HepG2 (cell line): ENCODE results near the gene AJM1. TPM values are rescaled to one million over a fixed set of nuclear protein-coding genes. Genes with fewer than 3 reads are reported as not detected.

Source experiments
- GLI4 ChIP-seq: sonication (generic); formaldehyde crosslinking; IDR thresholded peaks from 2 replicates; pipeline ENCODE4 v1.5.1; 2020; ENCODE audit warnings: missing genetic modification reagents, mild to moderate bottlenecking, moderate library complexity, borderline replicate concordance
- HES4 ChIP-seq: sonication (generic); formaldehyde crosslinking; IDR thresholded peaks from 2 replicates; pipeline ENCODE4 v1.9.0; 2021; ENCODE audit warnings: mild to moderate bottlenecking, missing genetic modification reagents, borderline replicate concordance
- IKZF1 ChIP-seq: fragments of 450-650 bp; IDR thresholded peaks from 2 replicates; pipeline ENCODE4 v1.7.1; 2016
- NRL ChIP-seq: sonication (generic); formaldehyde crosslinking; IDR thresholded peaks from 2 replicates; pipeline ENCODE4 v1.5.0; 2020; ENCODE audit warnings: missing genetic modification reagents, mild to moderate bottlenecking, moderate library complexity, borderline replicate concordance
- PHF8 ChIP-seq: sonication (generic); formaldehyde crosslinking; IDR thresholded peaks from 2 replicates; pipeline ENCODE4 v1.5.0; 2020; ENCODE audit warnings: missing genetic modification reagents
- TOE1 ChIP-seq: sonication (generic); formaldehyde crosslinking; IDR thresholded peaks from 2 replicates; pipeline ENCODE4 v1.4.0; 2020; ENCODE audit warnings: mild to moderate bottlenecking, missing genetic modification reagents
- ZFP1 ChIP-seq: IDR thresholded peaks from 2 replicates; pipeline ENCODE4 v1.6.1; 2016
- ZIK1 ChIP-seq: sonication (generic); formaldehyde crosslinking; IDR thresholded peaks from 2 replicates; pipeline ENCODE4 v1.5.0; 2020; ENCODE audit warnings: mild to moderate bottlenecking, low read depth, missing genetic modification reagents, borderline replicate concordance
- ZNF614 ChIP-seq: IDR thresholded peaks from 2 replicates; pipeline ENCODE4 v1.6.1; 2018; ENCODE audit warnings: missing biosample characterization, missing genetic modification reagents, inconsistent platforms, borderline replicate concordance
- polyA plus RNA-seq, 8 experiments: library from polyadenylated mRNA; depleted of rRNA in 3 of 8; stranded (reverse) in 7 of 8; unstranded in 1 of 8; fragments of >200 nt; fragmentation: Illumina TruSeq in 4 of 8; extraction: Trizol in 4 of 8; gene quantifications; 2 replicates each; pipeline versions ENCODE4 v1.2.1 to v1.2.3, GENCODE V29; 2011 to 2016; ENCODE audit warnings: low read depth in 4 of 8, missing spikeins in 1 of 8, mixed read lengths in 1 of 8; ENCODE audit not compliant: insufficient read depth in 1 of 8
- total RNA-seq, 5 experiments: library from RNA; depleted of rRNA; stranded (reverse); fragments of >200 nt; fragmentation: Illumina TruSeq; extraction: Trizol; gene quantifications; 2 replicates each; pipeline ENCODE4 v1.2.3, GENCODE V29; 2016; ENCODE audit warnings: low read depth in 1 of 5
- TF ChIP-seq, protein P1 (sequence below): sonication (generic); formaldehyde crosslinking; IDR thresholded peaks from 2 replicates; pipeline ENCODE4 v1.8.0; 2022; ENCODE audit warnings: low read depth, missing genetic modification reagents
- TF ChIP-seq, protein P2 (sequence below): sonication (generic); formaldehyde crosslinking; IDR thresholded peaks from 2 replicates; pipeline ENCODE4 v1.4.0; 2020; ENCODE audit warnings: mild to moderate bottlenecking, missing genetic modification reagents
- TF ChIP-seq, protein P3 (sequence below): sonication (generic); formaldehyde crosslinking; IDR thresholded peaks from 2 replicates; pipeline ENCODE4 v1.4.0; 2020; ENCODE audit warnings: mild to moderate bottlenecking, low read depth, missing genetic modification reagents
- TF ChIP-seq, protein P4 (sequence below): sonication (generic); IDR thresholded peaks from 2 replicates; pipeline ENCODE4 v1.6.1; 2016; ENCODE audit warnings: low read depth, borderline replicate concordance
- TF ChIP-seq, protein P5 (sequence below): sonication (generic); formaldehyde crosslinking; IDR thresholded peaks from 2 replicates; pipeline ENCODE4 v1.4.0; 2020; ENCODE audit warnings: missing genetic modification reagents, borderline replicate concordance
- TF ChIP-seq, protein P6 (sequence below): sonication (generic); formaldehyde crosslinking; IDR thresholded peaks from 2 replicates; pipeline ENCODE4 v1.9.0; 2022; ENCODE audit warnings: missing genetic modification reagents, mild to moderate bottlenecking, borderline replicate concordance
- TF ChIP-seq, protein P7 (sequence below): sonication (generic); formaldehyde crosslinking; IDR thresholded peaks from 2 replicates; pipeline ENCODE4 v1.5.1; 2020; ENCODE audit warnings: missing genetic modification reagents, mild to moderate bottlenecking, borderline replicate concordance

The AJM1 gene
- total and polyA plus RNA-seq, 2 of the 13 experiments (the other 11 are each of a cell fraction or from before 2014, with no cell fraction given): 1.1 to 1.2 TPM

DNA sequence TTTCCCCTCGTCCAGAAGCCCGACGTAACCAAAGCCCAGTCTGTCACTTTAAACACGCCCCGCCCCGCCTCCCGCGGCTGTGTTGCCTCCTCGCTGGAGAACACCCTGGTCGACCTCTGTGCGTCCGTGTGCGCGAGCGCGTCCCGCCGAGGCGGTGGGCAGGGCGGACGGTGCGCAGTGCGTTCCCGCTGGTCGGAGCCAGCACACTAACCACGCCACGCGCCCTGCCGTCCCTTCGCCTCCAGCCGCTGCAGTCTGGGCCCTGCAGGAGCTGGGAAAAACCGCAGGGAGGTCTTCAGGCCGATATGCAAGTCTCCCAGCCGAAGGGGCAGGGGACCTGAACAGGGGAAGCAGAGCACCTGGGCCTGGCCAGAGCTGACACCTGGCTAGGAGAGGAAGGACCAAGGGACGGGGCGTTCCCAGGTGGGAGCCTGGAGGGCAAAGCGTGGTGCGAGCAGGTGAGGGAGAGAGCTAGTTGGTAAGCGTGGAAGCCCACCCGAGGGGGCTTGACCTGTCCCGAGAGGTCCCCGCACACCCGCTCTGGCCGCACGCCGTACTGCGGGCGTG is 5.6 kb downstream of the AJM1 start (continued):
- TF ChIP-seq, protein P1, sequence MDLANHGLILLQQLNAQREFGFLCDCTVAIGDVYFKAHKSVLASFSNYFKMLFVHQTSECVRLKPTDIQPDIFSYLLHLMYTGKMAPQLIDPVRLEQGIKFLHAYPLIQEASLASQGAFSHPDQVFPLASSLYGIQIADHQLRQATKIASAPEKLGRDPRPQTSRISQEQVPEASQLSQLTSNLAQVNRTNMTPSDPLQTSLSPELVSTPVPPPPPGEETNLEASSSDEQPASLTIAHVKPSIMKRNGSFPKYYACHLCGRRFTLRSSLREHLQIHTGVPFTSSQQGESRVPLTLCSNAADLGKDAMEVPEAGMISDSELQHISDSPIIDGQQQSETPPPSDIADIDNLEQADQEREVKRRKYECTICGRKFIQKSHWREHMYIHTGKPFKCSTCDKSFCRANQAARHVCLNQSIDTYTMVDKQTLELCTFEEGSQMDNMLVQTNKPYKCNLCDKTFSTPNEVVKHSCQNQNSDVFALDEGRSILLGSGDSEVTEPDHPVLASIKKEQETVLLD (CRISPR knock-in tag): peak; percentile 38; the same call in 1 of the 2 replicates
- TF ChIP-seq HES4 (CRISPR knock-in tag): peak; percentile 89
- TF ChIP-seq, protein P2, sequence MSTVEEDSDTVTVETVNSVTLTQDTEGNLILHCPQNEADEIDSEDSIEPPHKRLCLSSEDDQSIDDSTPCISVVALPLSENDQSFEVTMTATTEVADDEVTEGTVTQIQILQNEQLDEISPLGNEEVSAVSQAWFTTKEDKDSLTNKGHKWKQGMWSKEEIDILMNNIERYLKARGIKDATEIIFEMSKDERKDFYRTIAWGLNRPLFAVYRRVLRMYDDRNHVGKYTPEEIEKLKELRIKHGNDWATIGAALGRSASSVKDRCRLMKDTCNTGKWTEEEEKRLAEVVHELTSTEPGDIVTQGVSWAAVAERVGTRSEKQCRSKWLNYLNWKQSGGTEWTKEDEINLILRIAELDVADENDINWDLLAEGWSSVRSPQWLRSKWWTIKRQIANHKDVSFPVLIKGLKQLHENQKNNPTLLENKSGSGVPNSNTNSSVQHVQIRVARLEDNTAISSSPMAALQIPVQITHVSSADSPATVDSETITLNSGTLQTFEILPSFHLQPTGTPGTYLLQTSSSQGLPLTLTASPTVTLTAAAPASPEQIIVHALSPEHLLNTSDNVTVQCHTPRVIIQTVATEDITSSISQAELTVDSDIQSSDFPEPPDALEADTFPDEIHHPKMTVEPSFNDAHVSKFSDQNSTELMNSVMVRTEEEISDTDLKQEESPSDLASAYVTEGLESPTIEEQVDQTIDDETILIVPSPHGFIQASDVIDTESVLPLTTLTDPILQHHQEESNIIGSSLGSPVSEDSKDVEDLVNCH (CRISPR knock-in tag): peak; percentile 76; the same call in 1 of the 2 replicates
- TF ChIP-seq ZIK1 (CRISPR knock-in tag): no peak; the same call in 1 of the 2 replicates
- peak; percentile 97 for TF ChIP-seq NRL (CRISPR knock-in tag)
- TF ChIP-seq, protein P3, sequence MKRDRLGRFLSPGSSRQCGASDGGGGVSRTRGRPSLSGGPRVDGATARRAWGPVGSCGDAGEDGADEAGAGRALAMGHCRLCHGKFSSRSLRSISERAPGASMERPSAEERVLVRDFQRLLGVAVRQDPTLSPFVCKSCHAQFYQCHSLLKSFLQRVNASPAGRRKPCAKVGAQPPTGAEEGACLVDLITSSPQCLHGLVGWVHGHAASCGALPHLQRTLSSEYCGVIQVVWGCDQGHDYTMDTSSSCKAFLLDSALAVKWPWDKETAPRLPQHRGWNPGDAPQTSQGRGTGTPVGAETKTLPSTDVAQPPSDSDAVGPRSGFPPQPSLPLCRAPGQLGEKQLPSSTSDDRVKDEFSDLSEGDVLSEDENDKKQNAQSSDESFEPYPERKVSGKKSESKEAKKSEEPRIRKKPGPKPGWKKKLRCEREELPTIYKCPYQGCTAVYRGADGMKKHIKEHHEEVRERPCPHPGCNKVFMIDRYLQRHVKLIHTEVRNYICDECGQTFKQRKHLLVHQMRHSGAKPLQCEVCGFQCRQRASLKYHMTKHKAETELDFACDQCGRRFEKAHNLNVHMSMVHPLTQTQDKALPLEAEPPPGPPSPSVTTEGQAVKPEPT (CRISPR knock-in tag): no peak
- no peak for TF ChIP-seq IKZF1
- TF ChIP-seq, protein P4, sequence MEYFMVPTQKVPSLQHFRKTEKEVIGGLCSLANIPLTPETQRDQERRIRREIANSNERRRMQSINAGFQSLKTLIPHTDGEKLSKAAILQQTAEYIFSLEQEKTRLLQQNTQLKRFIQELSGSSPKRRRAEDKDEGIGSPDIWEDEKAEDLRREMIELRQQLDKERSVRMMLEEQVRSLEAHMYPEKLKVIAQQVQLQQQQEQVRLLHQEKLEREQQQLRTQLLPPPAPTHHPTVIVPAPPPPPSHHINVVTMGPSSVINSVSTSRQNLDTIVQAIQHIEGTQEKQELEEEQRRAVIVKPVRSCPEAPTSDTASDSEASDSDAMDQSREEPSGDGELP: no peak
- peak; percentile 84; the same call in 1 of the 2 replicates for TF ChIP-seq GLI4 (CRISPR knock-in tag)
- no peak for TF ChIP-seq ZFP1 (CRISPR knock-in tag)
- TF ChIP-seq ZNF614 (CRISPR knock-in tag): 0 out of 2 replicates have a peak, but pooled peaks have one; percentile 17
- no peak for TF ChIP-seq TOE1
- TF ChIP-seq, protein P5, sequence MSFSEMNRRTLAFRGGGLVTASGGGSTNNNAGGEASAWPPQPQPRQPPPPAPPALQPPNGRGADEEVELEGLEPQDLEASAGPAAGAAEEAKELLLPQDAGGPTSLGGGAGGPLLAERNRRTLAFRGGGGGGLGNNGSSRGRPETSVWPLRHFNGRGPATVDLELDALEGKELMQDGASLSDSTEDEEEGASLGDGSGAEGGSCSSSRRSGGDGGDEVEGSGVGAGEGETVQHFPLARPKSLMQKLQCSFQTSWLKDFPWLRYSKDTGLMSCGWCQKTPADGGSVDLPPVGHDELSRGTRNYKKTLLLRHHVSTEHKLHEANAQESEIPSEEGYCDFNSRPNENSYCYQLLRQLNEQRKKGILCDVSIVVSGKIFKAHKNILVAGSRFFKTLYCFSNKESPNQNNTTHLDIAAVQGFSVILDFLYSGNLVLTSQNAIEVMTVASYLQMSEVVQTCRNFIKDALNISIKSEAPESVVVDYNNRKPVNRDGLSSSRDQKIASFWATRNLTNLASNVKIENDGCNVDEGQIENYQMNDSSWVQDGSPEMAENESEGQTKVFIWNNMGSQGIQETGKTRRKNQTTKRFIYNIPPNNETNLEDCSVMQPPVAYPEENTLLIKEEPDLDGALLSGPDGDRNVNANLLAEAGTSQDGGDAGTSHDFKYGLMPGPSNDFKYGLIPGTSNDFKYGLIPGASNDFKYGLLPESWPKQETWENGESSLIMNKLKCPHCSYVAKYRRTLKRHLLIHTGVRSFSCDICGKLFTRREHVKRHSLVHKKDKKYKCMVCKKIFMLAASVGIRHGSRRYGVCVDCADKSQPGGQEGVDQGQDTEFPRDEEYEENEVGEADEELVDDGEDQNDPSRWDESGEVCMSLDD: peak; percentile 21; the same call in 1 of the 2 replicates
- TF ChIP-seq, protein P6, sequence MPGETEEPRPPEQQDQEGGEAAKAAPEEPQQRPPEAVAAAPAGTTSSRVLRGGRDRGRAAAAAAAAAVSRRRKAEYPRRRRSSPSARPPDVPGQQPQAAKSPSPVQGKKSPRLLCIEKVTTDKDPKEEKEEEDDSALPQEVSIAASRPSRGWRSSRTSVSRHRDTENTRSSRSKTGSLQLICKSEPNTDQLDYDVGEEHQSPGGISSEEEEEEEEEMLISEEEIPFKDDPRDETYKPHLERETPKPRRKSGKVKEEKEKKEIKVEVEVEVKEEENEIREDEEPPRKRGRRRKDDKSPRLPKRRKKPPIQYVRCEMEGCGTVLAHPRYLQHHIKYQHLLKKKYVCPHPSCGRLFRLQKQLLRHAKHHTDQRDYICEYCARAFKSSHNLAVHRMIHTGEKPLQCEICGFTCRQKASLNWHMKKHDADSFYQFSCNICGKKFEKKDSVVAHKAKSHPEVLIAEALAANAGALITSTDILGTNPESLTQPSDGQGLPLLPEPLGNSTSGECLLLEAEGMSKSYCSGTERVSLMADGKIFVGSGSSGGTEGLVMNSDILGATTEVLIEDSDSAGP (CRISPR knock-in tag): peak; percentile 99
- TF ChIP-seq, protein P7, sequence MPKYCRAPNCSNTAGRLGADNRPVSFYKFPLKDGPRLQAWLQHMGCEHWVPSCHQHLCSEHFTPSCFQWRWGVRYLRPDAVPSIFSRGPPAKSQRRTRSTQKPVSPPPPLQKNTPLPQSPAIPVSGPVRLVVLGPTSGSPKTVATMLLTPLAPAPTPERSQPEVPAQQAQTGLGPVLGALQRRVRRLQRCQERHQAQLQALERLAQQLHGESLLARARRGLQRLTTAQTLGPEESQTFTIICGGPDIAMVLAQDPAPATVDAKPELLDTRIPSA (CRISPR knock-in tag): peak; percentile 69; the same call in 1 of the 2 replicates
- TF ChIP-seq PHF8 (CRISPR knock-in tag): peak; percentile 76
